Testis (tissue), 2 donors: ENCODE data around the gene GTF3C6.
"Not testable (repeated sequence)": the region's sequence is repeated elsewhere in the genome, so short reads cannot be mapped to it uniquely, and the experiment has no call there.

Experiments used
- POLR2A ChIP-seq: fragments of 450-650 bp; IDR thresholded peaks from one replicate; pipeline ENCODE4 v1.6.1; 2017; ENCODE audit warnings: antibody characterized with exemption, mild to moderate bottlenecking, moderate library complexity
- TF ChIP-seq, protein P1 (sequence below), 3 experiments: fragments of 450-650 bp in 2 of 3; fragments of 200-600 bp in 1 of 3; sonication (generic) in 1 of 3; IDR thresholded peaks; one replicate each; pipeline ENCODE4 v1.5.1; 2016 to 2019; ENCODE audit warnings: antibody characterized with exemption in 3 of 3, mild to moderate bottlenecking in 2 of 3, moderate library complexity in 1 of 3

DNA sequence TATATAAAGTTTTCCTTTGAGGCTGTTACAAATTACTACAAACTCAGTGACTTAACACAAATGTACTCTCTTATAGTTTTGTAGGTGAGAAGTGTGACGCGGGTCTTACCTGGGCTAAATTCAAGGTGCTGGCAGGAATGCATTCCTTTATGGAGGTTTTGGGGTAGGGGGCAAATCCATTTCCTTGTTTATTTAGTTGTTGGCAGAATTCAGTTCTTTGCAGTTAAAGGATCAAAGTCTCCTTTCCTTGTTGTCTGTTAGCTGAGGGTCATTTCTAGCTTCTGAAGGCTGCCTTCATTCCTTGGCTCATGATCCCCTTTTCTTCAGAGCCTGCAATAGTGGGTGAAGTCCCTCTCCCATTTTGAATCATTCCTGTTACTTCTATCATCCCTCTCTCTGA lies 10.2 kb downstream of the GTF3C6 start:
- TF ChIP-seq, protein P1, sequence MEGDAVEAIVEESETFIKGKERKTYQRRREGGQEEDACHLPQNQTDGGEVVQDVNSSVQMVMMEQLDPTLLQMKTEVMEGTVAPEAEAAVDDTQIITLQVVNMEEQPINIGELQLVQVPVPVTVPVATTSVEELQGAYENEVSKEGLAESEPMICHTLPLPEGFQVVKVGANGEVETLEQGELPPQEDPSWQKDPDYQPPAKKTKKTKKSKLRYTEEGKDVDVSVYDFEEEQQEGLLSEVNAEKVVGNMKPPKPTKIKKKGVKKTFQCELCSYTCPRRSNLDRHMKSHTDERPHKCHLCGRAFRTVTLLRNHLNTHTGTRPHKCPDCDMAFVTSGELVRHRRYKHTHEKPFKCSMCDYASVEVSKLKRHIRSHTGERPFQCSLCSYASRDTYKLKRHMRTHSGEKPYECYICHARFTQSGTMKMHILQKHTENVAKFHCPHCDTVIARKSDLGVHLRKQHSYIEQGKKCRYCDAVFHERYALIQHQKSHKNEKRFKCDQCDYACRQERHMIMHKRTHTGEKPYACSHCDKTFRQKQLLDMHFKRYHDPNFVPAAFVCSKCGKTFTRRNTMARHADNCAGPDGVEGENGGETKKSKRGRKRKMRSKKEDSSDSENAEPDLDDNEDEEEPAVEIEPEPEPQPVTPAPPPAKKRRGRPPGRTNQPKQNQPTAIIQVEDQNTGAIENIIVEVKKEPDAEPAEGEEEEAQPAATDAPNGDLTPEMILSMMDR (IDR thresholded peaks at IDR 0.05) = not testable (repeated sequence)
- not testable (repeated sequence) for TF ChIP-seq POLR2A
